H9 (cell line): ENCODE data around the gene MAP1LC3B. TPM values are rescaled to one million over a fixed set of nuclear protein-coding genes. Genes with fewer than 3 reads are reported as not detected.

Source experiments
- DNase-seq: peaks from one replicate; pipeline ENCODE4 v3.0.0-alpha.2; 2017
- H2AFZ ChIP-seq: one replicate; pipeline ENCODE4 v1.6.1; 2013; ENCODE audit warnings: mild to moderate bottlenecking, low read length, control low read depth, moderate library complexity
- H2AK5ac ChIP-seq: 2 replicates; pipeline ENCODE4 v1.6.1; 2013; ENCODE audit warnings: low read length, control low read depth, mixed read lengths; ENCODE audit not compliant: insufficient read length
- H2BK120ac ChIP-seq: one replicate; pipeline ENCODE4 v1.6.1; 2013; ENCODE audit warnings: low read depth, mild to moderate bottlenecking, low read length, control low read depth, inconsistent platforms; ENCODE audit not compliant: poor library complexity, severe bottlenecking
- H2BK12ac ChIP-seq: 2 replicates; pipeline ENCODE4 v1.6.1; 2013; ENCODE audit warnings: low read length, control low read depth, mixed read lengths, low read depth; ENCODE audit not compliant: insufficient read length
- H2BK15ac ChIP-seq: 2 replicates; pipeline ENCODE4 v1.6.1; 2013; ENCODE audit warnings: low read depth, low read length, control low read depth
- H2BK20ac ChIP-seq: one replicate; pipeline ENCODE4 v1.6.1; 2013; ENCODE audit warnings: low read depth, mild to moderate bottlenecking, low read length, control low read depth, inconsistent platforms; ENCODE audit not compliant: poor library complexity, severe bottlenecking
- H2BK5ac ChIP-seq: 2 replicates; pipeline ENCODE4 v1.6.1; 2013; ENCODE audit warnings: low read length, control low read depth, mixed read lengths; ENCODE audit not compliant: insufficient read length
- H3K14ac ChIP-seq: 2 replicates; pipeline ENCODE4 v1.6.1; 2013; ENCODE audit warnings: low read length, control low read depth; ENCODE audit not compliant: insufficient read depth
- H3K18ac ChIP-seq: 2 replicates; pipeline ENCODE4 v1.6.1; 2013; ENCODE audit warnings: low read depth, mild to moderate bottlenecking, mixed read lengths, low read length, control low read depth; ENCODE audit not compliant: insufficient read length
- H3K23ac ChIP-seq: 2 replicates; pipeline ENCODE4 v1.6.1; 2013; ENCODE audit warnings: low read length, control low read depth, mixed read lengths, low read depth; ENCODE audit not compliant: insufficient read length
- H3K23me2 ChIP-seq: 2 replicates; pipeline ENCODE4 v1.6.1; 2013; ENCODE audit warnings: low read depth, mild to moderate bottlenecking, mixed read lengths, low read length, control low read depth; ENCODE audit not compliant: insufficient read length, poor library complexity, severe bottlenecking
- H3K27ac ChIP-seq: 2 replicates; pipeline ENCODE4 v1.5.1; 2013; ENCODE audit warnings: low read length, control low read depth, mixed read lengths, low read depth; ENCODE audit not compliant: insufficient read length
- H3K27me3 ChIP-seq: 2 replicates; pipeline ENCODE4 v1.6.1; 2013; ENCODE audit warnings: low read length, control low read depth, inconsistent platforms; ENCODE audit not compliant: insufficient read depth
- H3K4ac ChIP-seq: 2 replicates; pipeline ENCODE4 v1.6.1; 2013; ENCODE audit warnings: low read depth, mild to moderate bottlenecking, control low read depth, inconsistent platforms, low read length, moderate library complexity
- H3K4me1 ChIP-seq: 2 replicates; pipeline ENCODE4 v1.6.1; 2013; ENCODE audit warnings: low read length, control low read depth, inconsistent platforms; ENCODE audit not compliant: insufficient read depth
- H3K4me2 ChIP-seq: 2 replicates; pipeline ENCODE4 v1.6.1; 2013; ENCODE audit warnings: low read length, control low read depth, mixed read lengths; ENCODE audit not compliant: insufficient read length, insufficient read depth
- H3K56ac ChIP-seq: 2 replicates; pipeline ENCODE4 v1.6.1; 2013; ENCODE audit warnings: low read depth, mild to moderate bottlenecking, mixed read lengths, low read length, control low read depth; ENCODE audit not compliant: insufficient read length
- H3K79me1 ChIP-seq: 2 replicates; pipeline ENCODE4 v1.6.1; 2013; ENCODE audit warnings: low read depth, mild to moderate bottlenecking, moderate library complexity, low read length, control low read depth, inconsistent platforms; ENCODE audit not compliant: insufficient read depth, poor library complexity, severe bottlenecking
- H3K79me2 ChIP-seq: 2 replicates; pipeline ENCODE4 v1.6.1; 2013; ENCODE audit warnings: low read length, control low read depth, inconsistent platforms; ENCODE audit not compliant: insufficient read depth
- H3K9ac ChIP-seq: 2 replicates; pipeline ENCODE4 v1.6.1; 2013; ENCODE audit warnings: low read length, control low read depth, mixed read lengths; ENCODE audit not compliant: insufficient read length; ENCODE audit errors: extremely low read depth
- H3K9me3 ChIP-seq: one replicate; pipeline ENCODE4 v1.6.1; 2013; ENCODE audit warnings: low read depth, low read length, inconsistent platforms; ENCODE audit not compliant: control insufficient read depth
- H3T11ph ChIP-seq: one replicate; pipeline ENCODE4 v1.6.1; 2013; ENCODE audit warnings: mild to moderate bottlenecking, low read length, control low read depth, inconsistent platforms
- H4K20me1 ChIP-seq: one replicate; pipeline ENCODE4 v1.6.1; 2013; ENCODE audit not compliant: control insufficient read depth, insufficient read length, insufficient read depth
- H4K5ac ChIP-seq: 2 replicates; pipeline ENCODE4 v1.6.1; 2013; ENCODE audit warnings: low read depth, mild to moderate bottlenecking, mixed read lengths, low read length, control low read depth; ENCODE audit not compliant: insufficient read length
- H4K8ac ChIP-seq: replicated peaks from 2 replicates; pipeline ENCODE4 v1.6.1; 2013; ENCODE audit warnings: low read length, control low read depth, mixed read lengths, low read depth; ENCODE audit not compliant: insufficient read length
- H4K91ac ChIP-seq: 2 replicates; pipeline ENCODE4 v1.6.1; 2013; ENCODE audit warnings: low read depth, mild to moderate bottlenecking, moderate library complexity, mixed read lengths, low read length, control low read depth; ENCODE audit not compliant: insufficient read length
- H3K27ac Mint-ChIP-seq, 3 experiments: 2 replicates in 2 of 3; 3 replicates in 1 of 3; pipeline ENCODE4 v1.8.0; 2020 to 2021; ENCODE audit warnings: mixed read lengths in 3 of 3, mild to moderate bottlenecking in 1 of 3, moderate library complexity in 1 of 3
- H3K27me3 Mint-ChIP-seq: 2 replicates; pipeline ENCODE4 v1.8.0; 2021; ENCODE audit warnings: low read depth, mild to moderate bottlenecking, moderate library complexity, mixed read lengths
- H3K36me3 Mint-ChIP-seq, 3 experiments: 2 replicates in 2 of 3; 3 replicates in 1 of 3; pipeline ENCODE4 v1.8.0; 2020 to 2021; ENCODE audit warnings: low read depth in 3 of 3, mixed read lengths in 3 of 3; ENCODE audit not compliant: insufficient read depth in 1 of 3
- H3K4me1 Mint-ChIP-seq, 2 experiments: 2 replicates each; pipeline ENCODE4 v1.8.0; 2020; ENCODE audit warnings: mixed read lengths in 2 of 2
- H3K4me3 Mint-ChIP-seq, 2 experiments: 2 replicates in 1 of 2; 3 replicates in 1 of 2; pipeline ENCODE4 v1.8.0; 2020 to 2021; ENCODE audit warnings: mild to moderate bottlenecking in 2 of 2, mixed read lengths in 2 of 2, moderate library complexity in 1 of 2
- H3K9me3 Mint-ChIP-seq, 2 experiments: 2 replicates in 1 of 2; 3 replicates in 1 of 2; pipeline ENCODE4 v1.8.0; 2020; ENCODE audit warnings: mild to moderate bottlenecking in 2 of 2, mixed read lengths in 2 of 2, moderate library complexity in 1 of 2
- CTCF ChIP-seq: fragments of 200-600 bp; sonication (generic); conservative IDR thresholded peaks from 3 replicates; pipeline ENCODE4 v1.8.0; 2021; ENCODE audit warnings: antibody characterized with exemption, mild to moderate bottlenecking
- WGBS: extraction: QIAGEN DNeasy Blood & Tissue Kit; methylation state at CpG from one replicate; pipeline ENCODE4 v1.1.7; 2013; ENCODE audit warnings: missing lambda C conversion rate, low lambda C conversion rate, mixed read lengths; ENCODE audit not compliant: insufficient read length; ENCODE audit errors: extremely low coverage; 5-methylcytosine and 5-hydroxymethylcytosine counted together
- total RNA-seq: library from RNA; stranded (reverse); gene quantifications from 2 replicates; pipeline ENCODE4 v1.2.1, GENCODE V29; 2021

Gene MAP1LC3B
- total RNA-seq, 1 experiment from 2014 or later, result 47.1 TPM

GRCh38 chr16:87342504-87342903 lies 49.6 kb upstream of the MAP1LC3B start:
- Mint-ChIP-seq H3K36me3 (peaks cover 15 to 28% (median 15%) of the 10 kb centered on the region in 3 experiments; a peak in 6 of 7 replicates), H3K9me3 (no peaks in the 10 kb centered on the region), H3K27me3 (no peaks in the 10 kb centered on the region), H3K4me1 (peaks cover 9 to 29% of the 10 kb centered on the region in 2 experiments), H3K27ac (no peak overlapping the region), H3K4me3 (no peak overlapping the region)
- Histone ChIP-seq H2AK5ac (no peak overlapping the region), H4K20me1 (no peaks in the 10 kb centered on the region), H3K4ac (no peak overlapping the region), H3K23ac (no peak overlapping the region), H3K23me2 (no peaks in the 10 kb centered on the region), H3K9ac (no peak overlapping the region), H3K9me3 (no peaks in the 10 kb centered on the region), H3K4me1 (no peaks in the 10 kb centered on the region; the same call in 1 of the 2 replicates), H3K14ac (no peak overlapping the region), H3K27me3 (no peaks in the 10 kb centered on the region), H2BK20ac (no peak overlapping the region), H3K56ac (no peak overlapping the region), H2BK5ac (no peak overlapping the region), H3K79me2 (no peaks in the 10 kb centered on the region), H4K91ac (no peak overlapping the region), H2BK12ac (no peak overlapping the region), H2BK15ac (no peak overlapping the region), H3K4me2 (no peak overlapping the region), H3K18ac (no peak overlapping the region), H2BK120ac (no peak overlapping the region), H3K27ac (no peak overlapping the region), H3T11ph (no peak overlapping the region), H4K5ac (no peak overlapping the region), H2AFZ (no peak overlapping the region), H4K8ac (no peak overlapping the region), H3K79me1 (no peaks in the 10 kb centered on the region)
- WGBS, result no CpG with 5 or more reads among the region's 20 CpGs
- DNase-seq, result no peak
- no peak for TF ChIP-seq CTCF
